Skin epidermis (tissue), 12 donors: ENCODE data around the gene GMDS.
A peak's percentile ranks its signal among the peaks of the same experiment; 100 is the strongest.
"Not testable (repeated sequence)": the region's sequence is repeated elsewhere in the genome, so short reads cannot be mapped to it uniquely, and the experiment has no call there.

ENCODE experiments used
- H3K27ac ChIP-seq, 21 experiments: fragments of 200-600 bp; sonication (generic) in 11 of 21; one replicate each; pipeline ENCODE4 v1.5.0; 2020; ENCODE audit warnings: mild to moderate bottlenecking in 3 of 21, inconsistent platforms in 2 of 21, moderate library complexity in 2 of 21
- H3K4me3 ChIP-seq, 7 experiments: fragments of 200-600 bp; sonication (generic) in 2 of 7; one replicate each; pipeline ENCODE4 v1.5.0; 2020; ENCODE audit warnings: inconsistent platforms in 2 of 7, mild to moderate bottlenecking in 2 of 7, moderate library complexity in 1 of 7

The GMDS gene

GRCh38 chr6:1702580-1703051 lies 542.8 kb downstream of the GMDS start:
- H3K4me3 ChIP-seq = no peak overlapping the region
- peak overlapping the region in 8 of 21 experiments; percentile 8 to 61 (median 18) for H3K27ac ChIP-seq

DNA sequence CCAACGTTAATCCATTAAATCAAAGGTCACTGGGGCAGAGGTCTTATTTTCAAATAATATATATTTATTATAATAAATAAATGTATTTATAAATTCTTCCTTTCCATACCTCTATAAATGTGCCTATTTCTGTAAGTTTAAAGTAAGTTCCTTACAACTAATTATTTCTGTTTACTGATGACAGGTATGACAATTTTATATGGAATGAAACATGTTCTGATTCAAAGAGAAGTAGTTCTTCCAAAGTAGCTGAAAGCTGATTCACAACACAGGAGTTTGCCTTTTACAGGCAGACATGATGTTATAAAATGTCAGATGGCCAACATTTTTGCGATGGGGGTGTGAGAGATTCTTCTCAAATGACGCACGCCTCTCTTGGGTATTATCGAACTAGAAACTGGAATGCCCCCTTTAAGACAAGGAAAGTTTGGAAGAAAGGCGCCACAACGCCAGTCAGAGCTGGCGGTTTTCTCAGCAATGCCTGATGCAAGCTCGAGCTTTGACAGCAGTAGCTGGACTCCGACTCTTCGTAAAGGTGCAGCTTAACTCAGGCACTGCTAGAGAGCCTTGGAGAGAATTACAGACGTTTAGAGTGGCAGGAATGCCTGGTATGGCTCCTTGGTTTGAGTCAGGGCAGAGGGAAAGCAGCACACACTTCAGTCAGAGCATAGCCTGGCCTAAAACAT lies 543.6 kb downstream of the GMDS start:
- peak overlapping the region in 9 of 21 experiments; percentile 10 to 61 (median 22) for H3K27ac ChIP-seq
- H3K4me3 ChIP-seq = no peak overlapping the region

GRCh38 chr6:1700278-1700967 lies 545.0 kb downstream of the GMDS start:
- Histone ChIP-seq H3K27ac (no peak overlapping the region), H3K4me3 (no peak overlapping the region)

GRCh38 chr6:1698527-1698926 lies 546.9 kb downstream of the GMDS start:
- Histone ChIP-seq H3K27ac (no peak overlapping the region), H3K4me3 (no peak overlapping the region)

GRCh38 chr6:1697688-1698351 lies 547.6 kb downstream of the GMDS start:
- no peak overlapping the region for H3K4me3 ChIP-seq
- no peak overlapping the region for H3K27ac ChIP-seq

DNA sequence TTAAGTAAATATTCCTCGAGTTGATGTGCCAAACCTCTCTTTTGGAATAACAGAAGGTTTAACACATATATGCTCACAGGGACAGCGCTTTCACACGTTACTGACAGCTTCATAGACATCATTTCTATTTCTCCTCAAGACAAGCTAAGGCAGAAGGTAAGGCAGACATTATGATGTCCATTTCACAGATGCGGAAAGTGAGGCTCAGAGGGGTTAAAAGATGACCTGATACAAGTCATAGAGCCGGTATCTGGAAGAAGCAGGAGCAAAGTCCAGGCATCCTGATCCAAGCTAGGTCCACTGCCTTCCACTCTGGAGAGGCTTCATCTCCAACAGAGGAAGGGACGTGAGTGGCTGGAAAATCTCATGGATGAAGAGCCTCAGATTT lies 548.9 kb downstream of the GMDS start:
- no peak overlapping the region for H3K4me3 ChIP-seq

GRCh38 chr6:1695546-1696462 lies 549.6 kb downstream of the GMDS start:
- peak overlapping the region in 3 of 21 experiments; percentile 8 to 26 (median 23) for H3K27ac ChIP-seq

More for the DNA sequence above, 548.9 kb downstream of the GMDS start:
- peak overlapping the region in 2 of 21 experiments; percentile 8 to 23 for H3K27ac ChIP-seq

GRCh38 chr6:1691828-1692227 lies 553.6 kb downstream of the GMDS start:
- H3K4me3 ChIP-seq, H3K27ac ChIP-seq: not testable (repeated sequence)

More at GRCh38 chr6:1695546-1696462, 549.6 kb downstream of the GMDS start:
- no peak overlapping the region for H3K4me3 ChIP-seq

GRCh38 chr6:1690656-1691055 lies 554.7 kb downstream of the GMDS start:
- H3K27ac ChIP-seq, H3K4me3 ChIP-seq: not testable (repeated sequence)

- Histone ChIP-seq H3K4me3 (no peak overlapping the region), H3K27ac (no peak overlapping the region)
Observed at GRCh38 chr6:1689141-1689540, 556.3 kb downstream of the GMDS start.

GRCh38 chr6:1688396-1688795 lies 557.0 kb downstream of the GMDS start:
- no peak overlapping the region for H3K27ac ChIP-seq
- H3K4me3 ChIP-seq = no peak overlapping the region

GRCh38 chr6:1687402-1687801 lies 558.0 kb downstream of the GMDS start:
- H3K4me3 ChIP-seq = no peak overlapping the region
- H3K27ac ChIP-seq = peak overlapping the region in 2 of 21 experiments; percentile 10 to 45

DNA sequence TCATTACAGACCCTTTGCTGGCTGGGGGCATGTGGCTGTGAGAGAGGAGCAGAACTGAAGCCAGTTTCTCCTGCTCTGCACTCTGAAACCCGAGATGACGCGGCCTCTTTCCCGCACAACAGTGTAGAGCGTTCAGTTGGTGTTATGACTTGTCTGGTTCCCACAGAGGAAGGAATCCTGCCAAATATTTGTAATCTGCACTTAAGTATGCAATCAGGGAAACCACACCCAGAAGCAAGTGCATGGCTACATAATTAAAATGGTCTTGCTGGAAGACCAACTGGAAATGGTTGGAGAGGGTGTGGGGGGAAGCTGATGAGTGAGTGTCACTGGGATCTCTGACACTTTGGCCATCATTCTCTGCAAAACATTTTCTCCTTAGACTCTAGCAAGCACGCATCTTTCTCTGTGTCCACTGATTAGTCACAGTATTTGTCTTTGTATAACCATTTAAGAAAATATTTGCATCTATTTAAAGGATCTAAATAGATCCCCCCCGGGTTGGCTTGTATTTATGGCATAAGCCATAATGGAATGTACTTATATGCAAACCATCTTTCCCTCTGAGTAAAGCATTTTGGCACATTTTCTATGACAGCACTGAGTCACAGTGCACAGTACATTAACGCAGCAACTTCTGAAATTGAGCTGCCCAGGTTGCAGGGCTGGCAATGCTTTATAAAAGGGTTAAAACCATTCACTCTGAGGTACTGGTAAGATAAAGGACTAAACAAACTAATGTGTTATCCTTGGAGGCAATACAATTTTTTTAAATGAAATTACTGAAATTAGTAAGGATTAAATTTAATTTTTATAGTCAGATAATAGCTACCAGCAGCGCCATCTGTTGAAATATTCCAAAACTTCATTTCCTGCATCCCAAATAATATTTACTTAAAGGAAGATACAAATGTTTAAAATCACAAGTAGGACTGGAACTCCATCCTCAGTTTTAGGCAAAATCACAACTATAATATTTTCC lies 559.0 kb downstream of the GMDS start:
- H3K27ac ChIP-seq = peak overlapping the region in 13 of 21 experiments; percentile 9 to 73 (median 46)
- no peak overlapping the region for H3K4me3 ChIP-seq

GRCh38 chr6:1679688-1680068 lies 565.7 kb downstream of the GMDS start:
- H3K27ac ChIP-seq = peak overlapping the region in 3 of 21 experiments; percentile 1 to 40 (median 3)

DNA sequence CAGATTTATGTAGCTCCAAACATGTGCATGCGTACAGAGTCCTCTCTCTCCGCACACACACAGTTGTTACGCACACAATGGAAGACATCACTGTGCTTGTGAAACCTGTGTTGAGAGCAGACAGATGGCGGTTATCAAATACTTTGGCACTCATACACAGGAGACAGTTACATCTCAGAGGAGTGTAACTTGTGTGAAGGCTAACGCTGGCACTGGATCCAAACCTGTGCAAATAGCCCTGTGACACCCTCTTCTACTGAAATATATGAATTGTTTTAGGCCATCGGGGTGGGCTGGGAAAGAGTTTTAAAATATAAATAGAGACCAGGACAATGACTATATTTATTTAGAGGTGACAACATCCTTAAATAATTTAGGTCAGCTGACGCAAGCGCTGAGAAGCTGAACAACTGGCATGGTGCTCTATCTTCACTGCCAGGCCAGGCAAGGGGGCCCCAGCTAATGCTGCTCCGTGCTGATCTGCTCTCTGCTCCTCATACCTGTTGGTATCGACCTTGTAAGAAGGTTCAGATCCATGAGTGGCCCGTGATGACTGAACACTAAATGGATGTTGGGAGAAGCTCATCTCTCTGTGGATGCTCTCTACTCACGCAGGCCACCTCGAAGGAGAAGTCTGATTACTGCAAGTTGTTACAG lies 566.2 kb downstream of the GMDS start:
- H3K4me3 ChIP-seq = no peak overlapping the region
- H3K27ac ChIP-seq = peak overlapping the region in 7 of 21 experiments; percentile 1 to 62 (median 19)

More at GRCh38 chr6:1679688-1680068, 565.7 kb downstream of the GMDS start:
- no peak overlapping the region for H3K4me3 ChIP-seq

DNA sequence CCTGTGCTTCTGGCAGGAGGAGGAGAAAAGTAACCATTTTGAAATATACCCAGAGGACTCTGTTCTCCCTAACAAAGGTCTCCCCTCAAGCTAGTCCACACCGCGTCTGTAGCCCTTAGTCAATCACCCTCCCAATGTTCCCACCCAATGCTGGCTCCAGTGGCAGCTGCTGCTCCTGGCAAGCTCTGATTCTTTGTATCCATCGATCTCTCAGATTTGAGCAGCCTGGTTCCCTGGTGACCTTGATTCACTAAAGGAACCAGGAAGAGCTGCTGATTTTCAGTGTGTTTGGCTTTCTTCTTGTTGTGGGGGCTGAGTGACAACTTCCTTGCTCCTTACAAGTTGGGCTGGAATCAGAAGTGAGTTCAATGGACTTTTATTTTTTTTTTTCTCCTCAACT lies 567.2 kb downstream of the GMDS start:
- peak overlapping the region in 4 of 21 experiments; percentile 10 to 54 (median 30) for H3K27ac ChIP-seq
- no peak overlapping the region for H3K4me3 ChIP-seq

DNA sequence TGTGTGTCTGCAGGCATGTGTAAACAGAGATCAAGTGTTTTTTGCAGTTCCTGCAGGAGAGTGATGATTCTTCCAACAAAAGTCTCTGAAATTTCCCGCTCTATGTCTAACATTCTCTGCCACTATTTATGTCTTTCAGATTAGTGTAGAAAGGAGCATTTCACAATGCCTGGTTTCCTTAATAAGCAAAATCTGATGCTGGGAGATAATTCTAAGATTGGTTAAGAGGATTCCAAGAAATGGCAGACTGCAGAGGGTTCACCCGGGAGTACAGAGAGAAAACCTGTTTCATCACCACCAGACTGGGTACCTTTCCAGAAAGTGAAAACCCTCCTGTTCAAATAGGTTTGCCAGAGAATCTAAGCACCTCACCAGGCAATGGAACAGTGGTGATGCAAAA lies 573.0 kb downstream of the GMDS start:
- H3K4me3 ChIP-seq = no peak overlapping the region
- no peak overlapping the region for H3K27ac ChIP-seq
